Breast epithelium (tissue), 3 donors: Measurements from ENCODE around the gene BCL11B.

Experiments used
- POLR2A ChIP-seq: fragments of 450-650 bp; IDR thresholded peaks from one replicate; pipeline ENCODE4 v1.6.1; 2016; ENCODE audit warnings: antibody characterized with exemption, mild to moderate bottlenecking, moderate library complexity
- POLR2AphosphoS5 ChIP-seq, 3 donors: sonication (generic); formaldehyde crosslinking; IDR thresholded peaks; one replicate each; pipeline ENCODE4 v1.6.1; 2017; ENCODE audit warnings: antibody characterized with exemption in 3 of 3
- TF ChIP-seq, protein P1 (sequence below), 3 donors: fragments of 450-650 bp; IDR thresholded peaks; one replicate each; pipeline ENCODE4 v1.5.1; 2016 to 2017; ENCODE audit warnings: antibody characterized with exemption in 3 of 3, mild to moderate bottlenecking in 3 of 3, moderate library complexity in 3 of 3

DNA sequence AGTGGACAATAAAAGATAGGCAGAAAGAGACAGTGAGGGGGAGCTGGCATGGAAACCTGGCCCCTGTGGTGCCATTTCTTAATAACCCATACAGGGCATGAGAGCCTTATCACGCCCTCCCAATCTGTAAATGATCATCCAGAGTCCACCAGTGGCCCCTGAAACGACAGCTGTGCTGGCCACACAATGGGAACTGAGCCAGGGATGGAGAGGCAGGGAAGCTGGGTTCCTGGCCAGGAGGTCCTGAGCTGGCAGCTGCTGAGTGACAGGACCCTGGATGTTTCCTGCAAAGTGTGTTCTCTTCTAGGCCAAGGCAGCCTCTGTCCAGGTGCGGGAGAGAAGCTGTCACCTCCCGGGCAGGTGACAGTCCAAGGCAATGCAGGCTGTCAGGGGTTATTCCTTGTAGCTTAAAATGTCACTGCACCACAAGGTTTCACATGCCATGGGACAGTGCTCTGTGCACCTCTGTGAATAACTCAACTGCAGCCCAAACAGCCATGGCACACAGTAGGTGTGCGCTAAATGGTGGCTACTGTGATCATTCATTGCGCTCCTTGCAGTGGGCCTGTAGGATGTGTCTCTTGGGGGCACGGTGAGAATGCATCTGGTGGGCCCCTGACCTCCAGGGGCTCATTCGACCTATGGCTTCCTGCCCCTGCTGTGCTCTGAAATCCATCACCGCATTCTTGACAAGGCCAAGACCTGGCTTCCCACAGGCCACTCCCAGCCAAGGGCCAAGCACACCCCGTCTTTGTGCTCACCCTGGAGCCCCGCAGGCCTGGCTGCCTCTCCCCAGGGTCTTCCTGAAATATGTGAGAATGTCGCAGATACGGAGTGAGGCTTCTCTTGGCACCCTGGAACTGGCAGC lies 46.3 kb upstream of the BCL11B start:
- TF ChIP-seq, protein P1, sequence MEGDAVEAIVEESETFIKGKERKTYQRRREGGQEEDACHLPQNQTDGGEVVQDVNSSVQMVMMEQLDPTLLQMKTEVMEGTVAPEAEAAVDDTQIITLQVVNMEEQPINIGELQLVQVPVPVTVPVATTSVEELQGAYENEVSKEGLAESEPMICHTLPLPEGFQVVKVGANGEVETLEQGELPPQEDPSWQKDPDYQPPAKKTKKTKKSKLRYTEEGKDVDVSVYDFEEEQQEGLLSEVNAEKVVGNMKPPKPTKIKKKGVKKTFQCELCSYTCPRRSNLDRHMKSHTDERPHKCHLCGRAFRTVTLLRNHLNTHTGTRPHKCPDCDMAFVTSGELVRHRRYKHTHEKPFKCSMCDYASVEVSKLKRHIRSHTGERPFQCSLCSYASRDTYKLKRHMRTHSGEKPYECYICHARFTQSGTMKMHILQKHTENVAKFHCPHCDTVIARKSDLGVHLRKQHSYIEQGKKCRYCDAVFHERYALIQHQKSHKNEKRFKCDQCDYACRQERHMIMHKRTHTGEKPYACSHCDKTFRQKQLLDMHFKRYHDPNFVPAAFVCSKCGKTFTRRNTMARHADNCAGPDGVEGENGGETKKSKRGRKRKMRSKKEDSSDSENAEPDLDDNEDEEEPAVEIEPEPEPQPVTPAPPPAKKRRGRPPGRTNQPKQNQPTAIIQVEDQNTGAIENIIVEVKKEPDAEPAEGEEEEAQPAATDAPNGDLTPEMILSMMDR (IDR thresholded peaks at IDR 0.05): no peak
- TF ChIP-seq POLR2AphosphoS5 (IDR thresholded peaks at IDR 0.05) (no peak), POLR2A (no peak)
